Stomach smooth muscle (tissue), 2 donors: ENCODE data around the gene THYN1.
"Not testable (repeated sequence)": the region's sequence is repeated elsewhere in the genome, so short reads cannot be mapped to it uniquely, and the experiment has no call there.

Experiments used
- H3K27ac ChIP-seq: one replicate; pipeline ENCODE4 v1.7.0; 2013; ENCODE audit warnings: mild to moderate bottlenecking, low read length, inconsistent platforms
- H3K27me3 ChIP-seq, 2 donors: one replicate each; pipeline ENCODE4 v1.7.0; 2013; ENCODE audit warnings: low read length in 2 of 2; ENCODE audit not compliant: insufficient read depth in 2 of 2, control insufficient read depth in 1 of 2
- H3K36me3 ChIP-seq, 2 donors: one replicate each; pipeline ENCODE4 v1.7.0; 2013; ENCODE audit warnings: low read length in 2 of 2; ENCODE audit not compliant: control insufficient read depth in 2 of 2, insufficient read depth in 2 of 2
- H3K4me1 ChIP-seq: one replicate; pipeline ENCODE4 v1.7.0; 2013; ENCODE audit warnings: low read length; ENCODE audit not compliant: control insufficient read depth, insufficient read depth
- H3K4me3 ChIP-seq, 2 donors: one replicate each; pipeline ENCODE4 v1.7.0; 2013; ENCODE audit warnings: low read length in 2 of 2
- H3K9ac ChIP-seq, 2 donors: one replicate each; pipeline ENCODE4 v1.7.0; 2013; ENCODE audit warnings: low read length in 2 of 2, mild to moderate bottlenecking in 1 of 2
- H3K9me3 ChIP-seq, 2 donors: one replicate each; pipeline ENCODE4 v1.7.0; 2013; ENCODE audit warnings: low read length in 2 of 2; ENCODE audit not compliant: control insufficient read depth in 2 of 2
- donor health status: healthy.
- donor health status: Pancreatic carcinoma.

The THYN1 gene

DNA sequence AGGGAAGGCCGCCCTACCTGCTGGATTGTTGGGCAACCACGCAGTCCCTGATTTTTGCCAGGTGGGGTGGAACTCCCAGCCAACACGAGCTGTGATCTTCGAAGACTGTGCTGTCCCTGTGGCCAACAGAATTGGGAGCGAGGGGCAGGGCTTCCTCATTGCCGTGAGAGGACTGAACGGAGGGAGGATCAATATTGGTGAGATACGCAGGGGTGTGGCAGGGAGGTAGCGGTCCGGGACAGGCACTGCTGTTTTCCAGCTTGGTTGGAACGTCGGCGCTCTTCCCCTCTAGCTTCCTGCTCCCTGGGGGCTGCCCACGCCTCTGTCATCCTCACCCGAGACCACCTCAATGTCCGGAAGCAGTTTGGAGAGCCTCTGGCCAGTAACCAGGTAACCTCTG, 7.8 kb upstream of the THYN1 start:
- no peak overlapping the region for H3K27ac ChIP-seq
- H3K36me3 ChIP-seq, result peaks cover 51% of the 10 kb centered on the region in 2 donors
- no peaks in the 10 kb centered on the region for H3K27me3 ChIP-seq
- no peaks in the 10 kb centered on the region for H3K9me3 ChIP-seq
- no peak overlapping the region for H3K9ac ChIP-seq
- H3K4me1 ChIP-seq, result no peaks in the 10 kb centered on the region
- H3K4me3 ChIP-seq, result no peak overlapping the region

DNA sequence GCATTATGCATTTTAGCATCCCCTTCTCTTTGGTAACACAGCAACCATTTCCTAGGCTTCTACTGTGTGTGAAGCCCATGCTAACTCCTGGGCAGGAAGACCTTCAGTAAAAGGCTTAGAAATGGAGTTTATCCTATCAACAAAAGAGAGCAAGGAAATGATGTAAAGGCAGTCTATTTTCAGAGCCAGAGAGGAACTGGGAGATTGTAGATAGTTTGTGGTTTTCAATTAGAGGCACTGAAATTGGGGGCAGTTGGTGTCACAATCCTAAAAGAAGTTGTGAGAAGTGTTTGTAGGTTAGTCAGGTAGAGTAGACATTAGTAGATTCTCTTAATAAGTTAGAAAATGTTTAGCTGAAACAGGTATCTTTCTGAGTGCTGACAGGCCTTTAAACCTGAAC, 7.4 kb upstream of the THYN1 start:
- H3K9me3 ChIP-seq, result no peaks in the 10 kb centered on the region
- H3K27me3 ChIP-seq, result no peaks in the 10 kb centered on the region
- peaks cover 51% of the 10 kb centered on the region in 2 donors for H3K36me3 ChIP-seq
- H3K9ac ChIP-seq, result no peak overlapping the region
- no peak overlapping the region for H3K27ac ChIP-seq
- H3K4me1 ChIP-seq, result no peaks in the 10 kb centered on the region
- no peak overlapping the region for H3K4me3 ChIP-seq

GRCh38 chr11:134258577-134258976, 5.4 kb upstream of the THYN1 start:
- H3K4me1 ChIP-seq, result no peaks in the 10 kb centered on the region
- H3K9me3 ChIP-seq, result no peaks in the 10 kb centered on the region
- H3K4me3 ChIP-seq, result no peak overlapping the region
- no peak overlapping the region for H3K27ac ChIP-seq
- no peak overlapping the region for H3K9ac ChIP-seq
- no peaks in the 10 kb centered on the region for H3K27me3 ChIP-seq
- H3K36me3 ChIP-seq, result peaks cover 44 to 51% of the 10 kb centered on the region in 2 donors

GRCh38 chr11:134257101-134257500, 3.9 kb upstream of the THYN1 start:
- Histone ChIP-seq H3K36me3 (peaks cover 35 to 40% of the 10 kb centered on the region in 2 donors), H3K9ac (no peak overlapping the region), H3K4me1 (peaks cover 1% of the 10 kb centered on the region), H3K27me3 (no peaks in the 10 kb centered on the region), H3K9me3 (no peaks in the 10 kb centered on the region), H3K27ac (no peak overlapping the region), H3K4me3 (no peak overlapping the region)

GRCh38 chr11:134255184-134255561, 2.0 kb upstream of the THYN1 start:
- H3K9me3 ChIP-seq, H3K4me3 ChIP-seq, H3K4me1 ChIP-seq, H3K27me3 ChIP-seq, H3K27ac ChIP-seq, H3K9ac ChIP-seq: not testable (repeated sequence)
- peaks cover 27 to 31% of the 10 kb centered on the region in 2 donors for H3K36me3 ChIP-seq

DNA sequence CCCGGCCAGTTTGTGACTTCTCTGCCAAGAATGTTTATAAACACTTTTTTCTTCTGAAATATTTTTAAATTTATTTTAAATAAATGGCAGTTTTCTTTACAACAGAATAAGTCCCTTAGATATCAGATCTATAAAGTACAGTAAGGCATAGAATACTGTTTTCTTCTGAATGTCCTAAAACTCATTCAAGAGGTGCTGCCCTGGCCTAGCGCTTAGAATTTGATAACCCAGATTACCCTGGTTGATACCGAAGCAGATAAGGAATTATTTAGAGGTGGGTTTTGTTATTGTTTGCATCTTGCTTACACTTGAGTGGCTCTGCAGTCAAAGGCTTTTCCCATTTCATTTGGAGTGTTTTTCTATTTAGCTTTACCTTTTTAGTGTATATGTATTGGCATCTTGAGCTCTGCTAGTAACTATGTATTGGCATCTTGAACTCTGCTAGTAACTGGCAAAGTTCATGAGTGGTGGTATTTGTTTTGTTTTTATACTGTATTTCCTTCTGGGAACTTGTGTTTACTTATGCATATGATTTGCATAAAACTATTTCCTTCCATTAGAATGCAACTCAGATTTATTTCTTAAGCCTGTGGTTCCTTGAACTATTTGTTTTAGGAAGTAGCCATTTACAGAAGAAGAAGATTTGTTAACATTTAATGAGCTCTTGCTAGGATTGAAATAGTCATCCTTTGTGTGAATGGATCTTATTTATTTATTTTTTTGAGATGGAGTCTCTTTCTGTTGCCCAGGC, 1.5 kb upstream of the THYN1 start:
- Histone ChIP-seq H3K4me3 (peak overlapping the region; percentile 89 to 99), H3K36me3 (peaks cover 27 to 31% of the 10 kb centered on the region in 2 donors), H3K27me3 (no peaks in the 10 kb centered on the region), H3K27ac (no peak overlapping the region), H3K9me3 (no peaks in the 10 kb centered on the region), H3K9ac (peak overlapping the region in 1 of 2 donors; percentile 7), H3K4me1 (peaks cover 6% of the 10 kb centered on the region)

- H3K36me3 ChIP-seq, result peaks cover 35 to 36% of the 10 kb centered on the region in 2 donors
- peak overlapping the region; percentile 75 for H3K27ac ChIP-seq
Observed at GRCh38 chr11:134252346-134253187, 585 bp downstream of the THYN1 start.

GRCh38 chr11:134250675-134251074, 2.5 kb downstream of the THYN1 start:
- Histone ChIP-seq H3K4me1 (peaks cover 6% of the 10 kb centered on the region), H3K27me3 (no peaks in the 10 kb centered on the region), H3K27ac (no peak overlapping the region), H3K4me3 (no peak overlapping the region), H3K9ac (no peak overlapping the region), H3K36me3 (peaks cover 49% of the 10 kb centered on the region in 2 donors), H3K9me3 (no peaks in the 10 kb centered on the region)

More at GRCh38 chr11:134252346-134253187, 585 bp downstream of the THYN1 start:
- Histone ChIP-seq H3K27me3 (no peaks in the 10 kb centered on the region), H3K4me1 (peaks cover 6% of the 10 kb centered on the region), H3K9me3 (no peaks in the 10 kb centered on the region), H3K9ac (peak overlapping the region; percentile 60 to 83), H3K4me3 (peak overlapping the region; percentile 89 to 99)

DNA sequence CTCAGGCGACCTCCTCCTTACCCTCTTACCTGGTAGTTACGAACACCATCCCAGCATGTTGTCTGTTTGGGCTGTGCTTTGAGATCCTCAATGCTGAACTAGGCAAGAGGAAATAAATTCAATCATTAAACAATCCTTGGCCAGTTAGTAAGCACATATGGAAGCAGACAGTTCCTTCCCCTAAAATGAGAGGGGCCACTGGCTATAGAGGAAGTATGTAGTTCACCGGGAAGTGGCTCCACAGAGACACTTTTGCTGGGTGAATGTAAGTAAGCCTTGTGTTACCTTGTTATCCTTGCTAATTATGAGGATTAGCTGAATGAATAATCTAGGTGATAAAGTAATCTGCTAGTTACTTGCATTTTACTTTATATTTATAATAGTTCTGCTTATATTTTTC, 2.9 kb downstream of the THYN1 start:
- no peak overlapping the region for H3K27ac ChIP-seq

GRCh38 chr11:134248910-134249480, 4.2 kb downstream of the THYN1 start:
- no peak overlapping the region for H3K9ac ChIP-seq
- no peak overlapping the region for H3K27ac ChIP-seq
- H3K4me1 ChIP-seq, result peaks cover 6% of the 10 kb centered on the region
- H3K9me3 ChIP-seq, result no peaks in the 10 kb centered on the region
- peaks cover 57 to 64% of the 10 kb centered on the region in 2 donors for H3K36me3 ChIP-seq
- no peak overlapping the region for H3K4me3 ChIP-seq
- H3K27me3 ChIP-seq, result no peaks in the 10 kb centered on the region

More for the DNA sequence above, 2.9 kb downstream of the THYN1 start:
- H3K9me3 ChIP-seq, result no peaks in the 10 kb centered on the region
- no peaks in the 10 kb centered on the region for H3K27me3 ChIP-seq
- peaks cover 6% of the 10 kb centered on the region for H3K4me1 ChIP-seq
- H3K4me3 ChIP-seq, result no peak overlapping the region
- H3K9ac ChIP-seq, result no peak overlapping the region
- H3K36me3 ChIP-seq, result peaks cover 52% of the 10 kb centered on the region in 2 donors
